ENCODE results near the gene TMEM243.

GRCh38 chr7:87152897-87153641, 66.5 kb downstream of the TMEM243 start:
- TF ChIP-seq CTCF (IDR thresholded peaks at IDR 0.05): no peak
- TF ChIP-seq POLR2A (IDR thresholded peaks at IDR 0.05): no peak

Measured in upper lobe of left lung (tissue), 4 donors.